DMS79 (cell line): ENCODE measurements around the gene CREBBP.

ENCODE experiments used
- DNase-seq: peaks from one replicate; lab custom pipeline; 2025; lab: John Stamatoyannopoulos, UW

The CREBBP gene

DNA sequence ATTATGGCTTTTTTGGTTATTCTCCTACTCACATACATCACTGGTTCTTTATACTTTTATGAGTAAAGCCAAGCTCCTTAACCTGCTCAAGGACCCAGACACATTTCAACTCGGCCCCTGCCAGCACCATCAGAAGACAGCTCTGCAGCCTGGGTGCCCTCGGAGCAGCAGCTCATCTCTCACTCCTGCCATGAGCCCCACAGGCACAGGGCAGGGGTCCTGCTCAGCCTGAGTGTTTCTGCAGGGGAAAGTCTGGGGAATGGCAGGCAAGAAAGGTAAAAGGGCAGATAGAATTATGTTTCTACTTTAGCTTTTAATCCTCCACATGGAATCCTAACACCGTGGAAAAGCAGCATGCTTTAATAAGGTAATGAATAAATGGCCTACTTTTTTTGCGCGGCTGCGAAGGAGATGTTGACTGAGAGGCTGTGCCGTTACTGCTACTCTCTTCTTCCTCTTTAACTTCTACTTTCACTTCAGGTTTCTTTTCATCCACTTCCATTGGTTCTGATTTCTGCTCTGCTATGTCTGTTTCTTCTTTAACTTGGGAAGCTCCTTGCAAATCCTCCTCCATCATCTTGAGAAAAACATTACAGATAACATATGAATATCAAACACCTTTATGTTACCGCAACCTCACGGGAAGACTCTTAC, 113.1 kb downstream of the CREBBP start:
- no peak for DNase-seq

DNA sequence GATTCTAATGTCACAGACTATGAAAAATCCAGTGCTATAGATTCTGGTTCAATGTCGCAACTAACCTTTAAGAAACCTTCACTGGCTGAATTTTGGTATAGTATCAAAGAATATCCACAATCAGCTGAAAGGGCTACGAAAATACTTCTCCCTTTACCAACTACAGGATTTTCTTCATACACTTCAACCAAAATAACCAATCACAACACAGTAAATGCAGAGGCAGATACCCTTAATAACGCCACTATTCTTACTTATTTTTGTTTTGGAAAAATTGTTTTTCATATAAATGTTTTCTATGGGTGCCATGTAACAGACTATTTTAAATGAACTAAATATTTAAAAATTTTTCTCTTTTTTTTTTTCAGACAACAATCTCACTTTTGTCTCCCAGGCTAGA, 114.3 kb downstream of the CREBBP start:
- DNase-seq: no peak

DNA sequence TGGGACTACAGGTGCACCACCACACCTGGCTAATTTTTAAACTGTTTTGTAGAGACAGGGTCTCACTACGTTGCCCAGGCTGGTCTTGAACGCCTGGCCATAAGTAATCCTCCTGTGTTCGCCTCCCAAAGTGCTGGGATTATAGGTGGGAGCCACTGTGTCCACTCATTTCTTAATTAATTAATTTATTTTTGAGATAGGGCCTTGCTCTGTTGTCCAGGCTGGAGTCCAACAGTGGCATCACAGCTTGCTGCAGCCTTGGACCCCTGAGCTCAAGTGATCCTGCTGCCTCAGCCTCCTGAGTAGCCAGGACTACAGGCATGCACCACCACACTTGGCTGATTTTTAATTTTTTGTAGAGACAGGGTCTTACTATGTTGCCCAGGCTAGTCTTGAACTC, 116.1 kb downstream of the CREBBP start:
- no peak for DNase-seq

DNA sequence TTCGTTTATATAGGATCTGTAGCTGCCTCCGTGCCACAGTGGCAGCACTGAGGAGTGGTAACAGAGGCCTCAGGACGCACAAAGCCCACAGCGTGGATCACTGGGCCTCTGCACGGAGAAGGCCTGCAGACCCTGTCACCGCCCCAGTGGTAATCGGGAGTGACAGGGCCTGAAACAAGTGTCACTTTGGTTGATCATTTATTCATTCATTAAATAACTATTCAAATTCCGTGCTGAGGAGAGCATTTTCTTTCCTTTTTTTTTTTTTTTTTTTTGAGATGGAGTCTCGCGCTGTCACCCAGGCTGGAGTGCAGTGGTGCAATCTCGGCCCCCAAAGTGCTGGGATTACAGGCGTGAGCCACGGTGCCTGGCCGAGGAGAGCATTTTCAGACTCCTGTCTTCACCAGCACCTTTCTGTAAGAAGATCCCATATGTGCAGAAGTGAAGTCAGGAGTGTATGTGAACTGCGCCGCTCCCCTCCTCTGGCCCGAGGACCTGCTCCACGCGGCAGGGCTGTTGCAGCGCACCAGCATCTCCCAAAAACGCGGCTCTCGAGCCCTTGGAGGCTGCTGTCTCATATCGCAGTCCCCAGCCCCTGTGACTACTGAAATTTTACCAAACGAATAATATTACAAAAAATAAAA, 118.3 kb downstream of the CREBBP start:
- DNase-seq: no peak

DNA sequence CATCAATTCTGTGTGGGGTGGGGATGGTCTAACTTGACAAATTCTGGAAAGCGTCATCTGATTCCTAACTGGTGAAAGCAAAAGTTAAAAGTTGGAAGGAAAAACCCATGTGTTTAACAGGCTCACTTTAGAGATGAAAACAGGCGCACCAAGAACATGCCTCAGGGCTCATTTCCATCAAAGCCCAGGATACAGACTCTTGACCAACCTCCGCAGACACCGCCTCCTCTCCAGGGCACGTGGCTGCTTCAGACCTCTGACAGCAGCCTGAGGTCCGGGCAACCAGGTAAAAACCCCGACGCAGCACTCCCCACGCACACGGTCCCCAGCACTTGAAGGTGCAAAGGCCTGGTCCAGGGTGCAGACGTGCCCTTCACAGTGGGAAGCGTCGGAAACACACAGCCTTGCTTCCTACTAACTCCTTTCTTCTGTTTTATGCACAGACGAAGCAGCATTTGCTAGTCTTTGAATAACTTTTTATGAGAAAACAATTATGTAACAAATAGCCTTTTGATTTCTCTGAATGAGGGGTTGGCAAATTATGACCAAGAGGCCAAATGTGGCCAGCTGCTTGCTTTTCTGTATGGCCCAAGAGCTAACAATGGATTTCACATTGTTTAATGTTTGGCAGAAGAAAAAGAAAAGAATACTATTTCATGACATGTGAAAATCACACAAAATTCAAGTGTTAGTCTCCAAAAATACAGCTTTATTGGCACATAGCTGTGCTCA, 119.0 kb downstream of the CREBBP start:
- no peak for DNase-seq

DNA sequence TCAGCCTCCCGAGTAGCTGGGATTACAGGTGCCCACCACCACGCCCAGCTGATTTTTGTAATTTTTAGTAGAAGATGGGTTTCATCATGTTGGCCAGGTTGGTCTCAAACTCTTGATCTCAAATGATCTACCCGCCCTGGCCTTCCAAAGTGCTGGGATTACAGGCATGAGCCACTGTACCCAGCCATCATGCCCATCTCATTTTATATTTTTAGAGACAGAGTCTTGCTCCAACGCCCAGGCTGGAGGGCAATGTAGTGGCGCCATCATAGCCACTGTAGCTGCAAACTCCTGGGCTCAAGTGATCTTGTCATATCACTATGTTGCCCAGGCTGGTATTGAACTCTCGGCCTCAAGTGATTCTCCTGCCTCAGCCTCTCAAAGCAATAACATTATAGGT, 120.0 kb downstream of the CREBBP start:
- no peak for DNase-seq

DNA sequence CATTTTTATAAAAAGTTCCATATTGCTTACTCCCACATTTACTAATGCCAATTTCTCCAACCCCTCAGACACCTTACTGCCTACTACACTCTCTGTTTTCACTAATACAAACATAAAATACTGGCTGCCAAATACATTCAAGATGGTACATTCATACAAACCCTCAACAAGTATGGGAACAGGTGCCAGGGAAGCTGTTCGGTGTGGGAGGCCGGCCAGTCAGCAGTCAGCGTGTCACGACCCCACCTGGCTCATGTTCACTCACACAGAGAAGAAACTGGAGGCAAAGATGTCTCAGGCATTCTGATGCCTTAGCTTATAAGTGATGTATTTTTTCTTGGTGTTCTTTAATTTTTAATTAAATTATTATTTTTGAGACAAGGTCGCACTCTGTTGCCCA, 120.8 kb downstream of the CREBBP start:
- DNase-seq: no peak

DNA sequence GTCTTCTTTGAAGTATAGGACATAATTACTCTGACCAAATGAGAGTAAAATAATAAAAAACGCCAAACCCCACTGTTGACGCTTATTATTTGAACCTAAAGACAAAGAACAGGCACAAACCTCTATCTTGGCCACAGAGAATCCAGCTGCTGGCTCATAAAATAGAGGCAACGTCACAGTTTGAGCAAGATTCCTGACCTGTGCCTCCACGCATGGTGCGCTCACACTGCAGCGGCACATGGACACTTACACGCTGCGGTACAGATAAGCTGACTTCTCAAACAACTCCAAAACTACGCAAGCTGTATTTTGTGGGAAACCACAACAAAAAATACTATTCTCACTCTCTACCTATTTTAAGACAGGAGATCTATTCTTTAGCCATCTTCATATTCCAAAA, 124.4 kb downstream of the CREBBP start:
- DNase-seq: no peak

DNA sequence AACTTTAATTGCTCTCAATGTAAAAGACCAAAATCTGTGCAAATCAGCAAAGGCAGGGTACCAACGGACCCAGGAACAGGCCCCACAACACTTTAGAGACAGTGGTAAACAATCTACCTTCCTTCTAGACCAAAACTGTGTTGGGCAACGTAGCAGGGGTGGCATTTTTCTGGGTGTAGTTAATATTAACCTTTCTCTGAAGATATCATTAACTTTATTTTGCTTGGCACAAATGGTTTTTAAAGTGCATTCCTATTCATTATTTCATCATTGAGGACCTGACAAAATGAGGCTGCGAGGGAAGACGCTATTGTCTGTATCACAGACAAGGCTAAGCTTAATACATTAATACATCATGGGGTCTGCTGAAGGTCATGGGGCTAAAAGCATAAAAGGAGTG, 125.3 kb downstream of the CREBBP start:
- no peak for DNase-seq

DNA sequence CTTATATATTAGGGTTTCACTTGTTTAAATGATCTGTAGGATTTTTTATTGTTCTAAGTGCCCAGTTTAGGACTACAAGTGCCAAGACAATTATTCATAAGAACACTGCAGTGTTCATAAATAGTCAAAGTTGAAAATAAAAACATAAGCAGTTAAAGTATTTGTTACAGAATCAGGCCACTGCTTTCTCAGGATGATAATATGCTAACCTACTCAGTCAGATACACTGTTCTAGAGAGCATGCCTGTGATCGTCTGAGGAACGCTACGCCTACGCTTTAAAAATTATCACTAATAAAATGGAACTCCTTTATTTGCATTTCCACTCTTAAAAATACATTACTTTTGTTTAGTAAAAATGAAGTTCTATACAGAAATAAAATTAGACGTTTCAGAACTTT, 125.7 kb downstream of the CREBBP start:
- DNase-seq: no peak

DNA sequence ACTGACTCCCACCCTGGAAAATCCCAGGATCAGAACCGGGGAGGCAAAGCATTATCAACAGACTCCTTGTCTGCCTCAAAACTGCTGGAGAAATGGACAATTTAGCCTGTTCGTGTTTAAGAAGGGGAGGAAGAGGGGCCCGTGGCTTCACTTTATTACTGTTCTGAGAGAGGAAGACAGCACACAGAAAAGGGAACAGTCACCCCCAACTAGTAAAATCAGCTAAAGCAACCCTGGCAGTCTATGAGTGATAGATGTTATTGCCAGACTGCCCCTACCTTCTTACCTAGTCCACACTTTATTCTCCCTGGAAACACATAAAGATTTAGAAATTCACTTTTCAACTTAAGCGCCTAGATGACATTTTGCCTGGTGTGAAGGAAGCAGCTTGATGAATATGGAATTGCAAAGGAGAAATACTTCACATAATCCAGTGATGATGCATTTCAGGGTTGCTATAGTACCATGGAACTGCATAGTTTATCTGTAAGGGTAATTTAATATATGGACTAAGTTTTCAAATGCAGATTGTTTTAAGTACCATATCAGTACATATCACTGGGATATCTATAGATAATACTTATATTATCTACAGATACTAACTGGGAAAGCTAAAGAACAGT, 126.3 kb downstream of the CREBBP start:
- DNase-seq: no peak

DNA sequence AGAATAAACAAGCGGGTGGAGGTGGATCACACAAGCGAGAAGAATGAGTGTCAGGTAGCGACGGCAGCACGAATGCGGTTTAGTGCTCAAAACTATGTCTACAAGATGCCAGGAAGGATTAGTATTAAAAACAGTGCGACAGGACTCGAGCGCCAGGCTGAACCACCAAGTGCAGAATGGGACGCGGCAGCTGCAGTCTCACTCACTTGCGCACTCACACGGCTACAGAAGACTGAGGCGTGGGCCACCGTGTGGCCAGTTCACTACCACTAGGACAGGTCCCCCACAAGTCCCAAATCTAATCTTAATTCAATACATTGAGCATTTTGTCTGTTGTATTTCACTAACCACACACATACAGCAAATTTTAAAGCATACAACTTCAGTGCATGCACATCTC, 127.5 kb downstream of the CREBBP start:
- DNase-seq: no peak

DNA sequence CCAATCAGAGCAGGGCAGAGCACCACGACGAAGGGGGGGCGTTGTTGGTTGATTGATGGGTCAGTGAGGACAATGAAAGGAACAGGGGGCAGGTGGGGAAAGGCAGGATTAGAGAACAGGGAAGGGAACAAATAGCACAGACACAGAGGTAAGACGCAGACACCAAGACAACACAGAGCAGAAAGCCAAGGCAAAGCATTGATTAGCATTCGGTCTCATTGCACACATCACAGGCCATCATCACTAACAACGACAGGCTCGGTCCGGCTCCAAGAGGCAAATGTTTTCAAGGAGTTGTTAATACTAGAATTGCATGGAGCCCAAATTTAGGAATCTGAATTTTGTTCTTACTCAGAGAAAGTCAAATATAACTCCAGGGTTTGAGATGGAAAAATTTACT, 128.6 kb downstream of the CREBBP start:
- DNase-seq: no peak

DNA sequence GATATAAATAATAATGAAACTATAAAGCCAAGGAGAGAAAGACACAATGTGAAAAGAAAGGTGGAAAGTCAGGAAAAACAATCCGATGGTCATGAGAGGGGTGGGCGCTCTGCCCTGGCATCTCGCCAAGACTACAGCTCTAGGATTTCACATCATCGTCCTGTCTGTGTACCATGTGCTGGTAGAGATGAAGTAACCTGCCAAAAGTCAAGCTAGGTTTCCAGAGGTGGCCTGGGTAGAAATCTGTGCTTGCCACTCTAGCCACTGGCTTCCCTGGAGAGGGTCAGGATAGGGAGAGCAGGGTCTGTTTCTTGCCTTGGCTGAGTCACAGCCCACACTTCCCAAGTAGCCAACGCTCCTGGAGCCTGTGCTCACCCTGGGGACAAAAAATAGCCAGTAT, 132.2 kb downstream of the CREBBP start:
- DNase-seq: no peak

DNA sequence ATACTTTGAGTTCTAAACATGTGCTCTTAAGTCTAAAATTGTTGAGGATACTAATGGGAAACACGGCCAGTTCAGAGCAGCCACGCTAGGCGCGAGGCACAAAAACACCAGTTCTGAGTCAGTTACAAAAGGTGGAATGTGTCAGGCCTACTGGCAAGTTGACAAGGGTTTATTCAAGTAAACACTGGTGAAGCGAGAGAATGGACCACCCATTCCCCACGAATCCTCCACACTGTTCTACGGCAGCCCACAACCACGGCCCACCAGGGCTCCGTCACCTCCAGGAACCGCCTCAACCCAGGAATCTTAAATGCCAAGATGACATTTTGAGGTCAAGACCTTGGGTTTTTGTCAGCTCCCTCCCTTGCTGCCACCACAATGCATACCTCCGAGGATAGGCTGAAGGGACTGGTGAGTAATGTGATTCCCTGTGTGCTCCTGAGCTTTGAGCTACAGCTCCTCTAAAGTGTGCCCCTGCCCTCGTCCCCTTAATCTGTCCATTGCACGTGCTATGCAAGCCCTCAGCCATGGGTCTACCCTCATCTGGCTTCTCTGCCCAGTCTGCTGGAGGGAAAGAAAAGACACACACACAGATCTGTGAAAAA, 134.7 kb downstream of the CREBBP start:
- DNase-seq: no peak

DNA sequence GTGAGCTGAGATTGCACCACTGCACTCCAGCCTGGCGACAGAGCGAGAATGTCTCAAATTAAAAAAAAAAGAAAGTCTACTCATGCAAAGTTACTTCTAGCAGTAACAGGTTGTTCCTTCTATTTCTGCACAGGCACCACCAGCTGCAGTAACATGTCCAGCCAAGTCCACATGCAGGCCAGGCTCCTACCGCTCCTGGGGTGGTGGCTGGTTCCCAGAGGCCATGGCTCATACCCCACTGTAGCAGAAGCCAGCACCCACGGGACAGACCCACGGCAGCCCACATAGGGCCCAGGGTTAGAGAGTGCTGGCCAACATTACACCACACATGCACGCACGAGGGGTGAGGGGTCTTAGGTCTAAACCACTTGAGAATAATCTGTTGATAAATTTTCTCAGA, 136.5 kb downstream of the CREBBP start:
- DNase-seq: no peak

DNA sequence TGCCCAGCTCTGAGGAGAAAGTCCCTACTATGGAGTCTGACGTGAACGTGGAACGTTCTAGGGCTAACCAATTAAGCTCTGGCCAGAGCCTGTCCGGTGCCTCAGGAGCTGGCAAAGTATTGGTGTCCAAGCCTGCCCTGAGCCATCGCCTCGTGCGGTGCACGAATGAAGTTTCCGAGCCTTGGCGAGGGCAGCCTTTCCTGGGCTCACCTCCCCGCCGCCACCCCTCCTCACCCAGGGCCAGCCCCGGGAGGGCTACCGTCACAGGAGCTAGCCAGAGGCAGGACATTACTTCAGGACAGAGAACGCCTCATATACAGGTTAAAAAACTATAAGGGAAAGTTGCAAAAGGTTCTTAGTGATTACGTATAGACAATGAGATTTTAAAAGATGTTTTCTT, 139.6 kb downstream of the CREBBP start:
- DNase-seq: no peak

DNA sequence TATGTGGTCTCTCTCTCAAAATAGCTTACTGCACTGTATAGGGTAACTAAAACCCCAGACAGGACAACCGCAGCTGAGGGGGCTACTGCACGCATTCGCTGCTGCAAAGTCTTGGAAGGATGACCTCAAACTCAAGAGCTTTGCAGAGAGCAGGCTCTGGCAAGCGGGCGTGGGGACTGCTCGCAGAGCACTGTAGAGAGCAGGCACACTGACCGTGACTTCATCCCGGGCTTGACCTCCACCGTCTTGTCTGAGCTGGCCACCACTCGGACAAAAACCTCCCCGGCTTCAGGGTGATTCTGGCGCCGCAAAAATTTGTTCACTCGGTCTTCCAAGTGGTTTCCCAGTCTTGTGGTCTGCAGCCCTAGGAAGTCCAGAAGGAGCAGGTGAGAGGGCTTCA, 140.3 kb downstream of the CREBBP start:
- DNase-seq: no peak

DNA sequence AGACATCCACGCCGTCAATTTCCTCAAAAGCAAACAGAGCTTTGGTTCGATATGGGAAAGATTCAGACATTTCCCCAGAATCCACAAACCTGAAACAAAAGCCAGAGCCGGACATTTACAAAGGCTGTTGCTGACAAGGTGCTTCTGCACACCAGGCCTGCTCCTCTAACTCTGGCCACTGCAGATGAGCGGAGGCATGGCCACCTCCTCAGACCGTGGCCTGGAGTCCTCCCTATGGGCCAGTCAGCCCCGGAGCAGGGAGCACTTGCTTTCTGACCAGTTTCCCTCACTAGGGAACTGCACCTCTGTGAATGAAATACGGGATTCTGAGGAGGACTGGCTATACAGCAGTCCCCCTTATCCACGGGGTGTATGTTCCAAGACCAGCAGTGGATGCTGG, 140.9 kb downstream of the CREBBP start:
- DNase-seq: no peak

DNA sequence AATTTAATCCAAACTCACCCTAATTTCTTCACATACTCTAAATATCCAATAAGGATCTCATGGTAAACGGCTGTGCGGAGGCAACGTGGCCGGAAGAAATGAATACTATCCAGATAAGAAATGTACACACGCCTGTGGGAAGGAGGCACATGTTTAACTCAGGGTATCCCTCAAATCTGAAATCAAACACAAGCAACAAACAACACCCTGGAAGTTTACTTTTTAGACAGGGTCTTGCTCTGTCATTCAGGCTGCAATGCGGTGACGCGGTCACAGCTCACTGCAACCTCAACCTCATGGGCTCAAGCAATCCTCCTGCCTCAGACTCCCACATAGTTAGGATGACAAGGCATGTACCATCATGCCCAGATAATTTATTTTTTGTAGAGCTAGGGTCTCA, 142.0 kb downstream of the CREBBP start:
- no peak for DNase-seq

DNA sequence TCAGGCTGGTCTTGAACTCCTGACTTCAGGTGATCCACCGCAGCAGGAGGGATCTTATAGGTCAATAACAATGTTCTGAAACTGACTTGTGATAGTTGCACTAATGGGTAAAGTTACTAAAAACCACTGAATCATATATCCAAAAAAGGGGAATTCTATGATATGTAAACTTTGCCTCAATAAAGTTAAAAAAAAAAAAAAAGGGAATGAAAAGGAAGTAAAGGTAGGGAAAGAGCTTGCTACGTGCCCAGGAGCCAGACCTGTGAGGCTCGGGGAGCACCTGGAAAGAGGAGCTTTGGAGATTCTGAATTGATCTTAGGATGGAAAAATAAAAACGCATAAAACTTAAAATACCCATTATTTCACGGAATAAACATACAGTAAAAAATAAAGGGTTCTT, 142.4 kb downstream of the CREBBP start:
- no peak for DNase-seq

DNA sequence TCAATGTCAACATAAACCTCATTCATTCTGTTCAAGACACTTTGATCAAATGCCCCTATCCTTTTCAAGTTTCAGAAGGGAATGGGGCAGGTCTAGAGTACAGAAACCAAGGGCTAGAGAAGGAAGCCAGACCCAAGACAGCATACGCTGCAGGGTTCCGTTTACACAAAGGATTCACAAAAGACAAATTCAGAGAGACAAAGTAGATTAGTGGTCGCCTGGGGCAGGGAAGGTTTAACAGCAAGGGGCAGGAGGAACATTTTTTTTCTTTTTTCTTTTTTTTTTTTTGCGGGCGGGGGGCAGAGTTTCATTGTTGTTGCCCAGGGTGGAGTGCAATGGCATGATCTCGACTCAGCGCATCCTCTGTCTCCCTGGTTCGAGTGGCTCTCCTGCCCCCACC, 143.3 kb downstream of the CREBBP start:
- no peak for DNase-seq

DNA sequence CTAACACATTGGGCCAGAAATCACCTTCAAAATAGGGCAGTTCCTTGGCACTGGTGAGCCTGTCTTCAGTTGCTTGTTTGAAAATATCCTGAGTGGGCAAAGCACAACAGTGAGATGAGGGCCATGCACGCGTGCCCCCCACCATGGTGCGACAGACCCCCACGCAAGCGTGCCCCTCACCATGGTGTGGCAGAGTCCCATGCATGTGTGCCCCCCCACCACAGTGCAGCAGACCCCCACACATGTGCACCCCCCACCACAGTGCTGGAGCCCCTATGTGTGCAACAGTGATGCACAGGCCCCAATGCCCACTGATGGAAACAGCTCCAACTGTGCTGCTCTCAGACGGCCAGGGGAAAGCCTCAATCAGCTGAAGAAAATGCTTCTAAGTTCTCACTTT, 144.4 kb downstream of the CREBBP start:
- no peak for DNase-seq
